Chondrocyte (in vitro differentiated cells): ENCODE results near the gene RAPSN. TPM values are rescaled to one million over a fixed set of nuclear protein-coding genes. Genes with fewer than 3 reads are reported as not detected.

Source experiments
- DNase-seq: peaks from one replicate; pipeline ENCODE4 v3.0.0; 2021; ENCODE audit warnings: mixed read lengths, low spot score
- H3K27ac Mint-ChIP-seq: one replicate; pipeline ENCODE4 v1.8.0; 2021; ENCODE audit warnings: mild to moderate bottlenecking, moderate library complexity, mixed read lengths; ENCODE audit not compliant: unreplicated experiment
- H3K27me3 Mint-ChIP-seq: 2 replicates; pipeline ENCODE4 v1.8.0; 2021; ENCODE audit warnings: low read depth, mixed read lengths
- H3K36me3 Mint-ChIP-seq: 2 replicates; pipeline ENCODE4 v1.8.0; 2021; ENCODE audit warnings: low read depth, mixed read lengths
- H3K4me1 Mint-ChIP-seq: 2 replicates; pipeline ENCODE4 v1.8.0; 2021; ENCODE audit warnings: low read depth, mild to moderate bottlenecking, mixed read lengths
- H3K4me3 Mint-ChIP-seq: one replicate; pipeline ENCODE4 v1.8.0; 2021; ENCODE audit warnings: mild to moderate bottlenecking, moderate library complexity, mixed read lengths; ENCODE audit not compliant: unreplicated experiment
- H3K9me3 Mint-ChIP-seq: 2 replicates; pipeline ENCODE4 v1.8.0; 2021; ENCODE audit warnings: low read depth, mixed read lengths
- CTCF ChIP-seq: fragments of 200-600 bp; sonication (generic); IDR thresholded peaks from 2 replicates; pipeline ENCODE4 v1.5.0; 2021; ENCODE audit warnings: antibody characterized with exemption, mild to moderate bottlenecking, moderate library complexity
- microRNA-seq: library from miRNA; unstranded; fragments of <30 nt; microRNA quantifications from one replicate; pipeline ENCODE4 v1.2.0, GENCODE V29; 2020; ENCODE audit warnings: borderline number of aligned reads
- total RNA-seq: library from RNA; stranded (reverse); gene quantifications from 3 replicates; pipeline ENCODE4 v1.2.1, GENCODE V29; 2021

RAPSN gene
- total RNA-seq, 1 donor from 2014 or later: 0.35 TPM

- H3K36me3 Mint-ChIP-seq: no peaks in the 10 kb centered on the region
- H3K4me1 Mint-ChIP-seq: no peaks in the 10 kb centered on the region
- H3K9me3 Mint-ChIP-seq: no peaks in the 10 kb centered on the region
- peaks cover under 1% of the 10 kb centered on the region for H3K27me3 Mint-ChIP-seq
- no peak overlapping the region for H3K4me3 Mint-ChIP-seq
- no peak overlapping the region for H3K27ac Mint-ChIP-seq
- no peak for DNase-seq
- no peak for TF ChIP-seq CTCF
Observed at GRCh38 chr11:47387944-47388696, 60.8 kb downstream of the RAPSN start.

Small RNA genes lying within 50 kb of the gene (microRNA-seq; reads per million reads assigned to microRNA genes)
- gene MIR4487: not detected

Other genes with a start within 250 kb of the RAPSN start
- gene DDB2, start 234.2 kb downstream of the RAPSN start, total RNA-seq: 45.0 to 51.3 TPM (median 49.1 TPM) in 3 replicates
- gene ACP2, start 200.3 kb downstream of the RAPSN start, total RNA-seq: 35.3 to 54.5 TPM (median 36.1 TPM) in 3 replicates
- gene NR1H3, start 191.1 kb downstream of the RAPSN start, total RNA-seq: 3.2 to 7.0 TPM (median 4.8 TPM) in 3 replicates
- 28.3 to 32.1 TPM (median 29.6 TPM) in 3 replicates for gene MADD, start 179.0 kb downstream of the RAPSN start, total RNA-seq
- gene MYBPC3, start 96.4 kb downstream of the RAPSN start, total RNA-seq: not detected in 3 replicates
- not detected in 3 replicates for gene SPI1, start 70.6 kb downstream of the RAPSN start, total RNA-seq
- gene SLC39A13, start 40.5 kb downstream of the RAPSN start, total RNA-seq: 113 to 124 TPM (median 120 TPM) in 3 replicates
- gene PSMC3, start 22.7 kb downstream of the RAPSN start, total RNA-seq: 100 to 139 TPM (median 108 TPM) in 3 replicates
- 82.2 to 90.2 TPM (median 87.7 TPM) in 3 replicates for gene CELF1, start 104.0 kb upstream of the RAPSN start, total RNA-seq
- gene PTPMT1, start 116.5 kb upstream of the RAPSN start, total RNA-seq: 40.4 to 48.8 TPM (median 43.5 TPM) in 3 replicates
- 11.1 to 16.5 TPM (median 12.9 TPM) in 3 replicates for gene KBTBD4, start 129.8 kb upstream of the RAPSN start, total RNA-seq
- gene NDUFS3, start 129.9 kb upstream of the RAPSN start, total RNA-seq: 63.6 to 102 TPM (median 70.3 TPM) in 3 replicates
- gene FAM180B, start 137.5 kb upstream of the RAPSN start, total RNA-seq: not detected in 3 replicates
- gene C1QTNF4, start 145.3 kb upstream of the RAPSN start, total RNA-seq: 0.40 to 0.41 TPM in 2 of 3 replicates, not detected in the other
- gene MTCH2, start 193.4 kb upstream of the RAPSN start, total RNA-seq: 94.3 to 107 TPM (median 99.7 TPM) in 3 replicates